Osteocyte (in vitro differentiated cells): ENCODE measurements around the gene FAM78B. TPM values are rescaled to one million over a fixed set of nuclear protein-coding genes. Genes with fewer than 3 reads are reported as not detected.

Experiments
- DNase-seq: peaks from one replicate; pipeline ENCODE4 v3.0.0; 2021; ENCODE audit warnings: mixed read lengths; ENCODE audit not compliant: unreplicated experiment; ENCODE audit errors: extremely low spot score
- H3K27ac Mint-ChIP-seq: one replicate; pipeline ENCODE4 v1.8.0; 2021; ENCODE audit warnings: mild to moderate bottlenecking, mixed read lengths; ENCODE audit not compliant: unreplicated experiment
- H3K27me3 Mint-ChIP-seq: one replicate; pipeline ENCODE4 v1.8.0; 2021; ENCODE audit warnings: mixed read lengths; ENCODE audit not compliant: unreplicated experiment
- H3K36me3 Mint-ChIP-seq: one replicate; pipeline ENCODE4 v1.8.0; 2021; ENCODE audit warnings: mixed read lengths; ENCODE audit not compliant: unreplicated experiment
- H3K4me1 Mint-ChIP-seq: one replicate; pipeline ENCODE4 v1.8.0; 2021; ENCODE audit warnings: mixed read lengths; ENCODE audit not compliant: unreplicated experiment
- H3K4me3 Mint-ChIP-seq: one replicate; pipeline ENCODE4 v1.8.0; 2021; ENCODE audit warnings: mild to moderate bottlenecking, moderate library complexity, mixed read lengths; ENCODE audit not compliant: unreplicated experiment
- H3K9me3 Mint-ChIP-seq: one replicate; pipeline ENCODE4 v1.8.0; 2021; ENCODE audit warnings: mixed read lengths; ENCODE audit not compliant: unreplicated experiment
- long read RNA-seq: library from polyadenylated mRNA; unstranded; transcript quantifications from one replicate; pipeline ENCODE4 v2.0.0, GENCODE V29; 2021
- total RNA-seq: library from RNA; stranded (reverse); gene quantifications from 2 replicates; pipeline ENCODE4 v1.2.1, GENCODE V29; 2021
- TF ChIP-seq, protein P1 (sequence below): fragments of 200-600 bp; sonication (generic); IDR thresholded peaks from 2 replicates; pipeline ENCODE4 v1.5.0; 2021; ENCODE audit warnings: antibody characterized with exemption, mild to moderate bottlenecking, moderate library complexity

FAM78B gene
- 0.16 and 0.51 TPM in 2 replicates for total RNA-seq
- long read RNA-seq: 0 reads

DNA sequence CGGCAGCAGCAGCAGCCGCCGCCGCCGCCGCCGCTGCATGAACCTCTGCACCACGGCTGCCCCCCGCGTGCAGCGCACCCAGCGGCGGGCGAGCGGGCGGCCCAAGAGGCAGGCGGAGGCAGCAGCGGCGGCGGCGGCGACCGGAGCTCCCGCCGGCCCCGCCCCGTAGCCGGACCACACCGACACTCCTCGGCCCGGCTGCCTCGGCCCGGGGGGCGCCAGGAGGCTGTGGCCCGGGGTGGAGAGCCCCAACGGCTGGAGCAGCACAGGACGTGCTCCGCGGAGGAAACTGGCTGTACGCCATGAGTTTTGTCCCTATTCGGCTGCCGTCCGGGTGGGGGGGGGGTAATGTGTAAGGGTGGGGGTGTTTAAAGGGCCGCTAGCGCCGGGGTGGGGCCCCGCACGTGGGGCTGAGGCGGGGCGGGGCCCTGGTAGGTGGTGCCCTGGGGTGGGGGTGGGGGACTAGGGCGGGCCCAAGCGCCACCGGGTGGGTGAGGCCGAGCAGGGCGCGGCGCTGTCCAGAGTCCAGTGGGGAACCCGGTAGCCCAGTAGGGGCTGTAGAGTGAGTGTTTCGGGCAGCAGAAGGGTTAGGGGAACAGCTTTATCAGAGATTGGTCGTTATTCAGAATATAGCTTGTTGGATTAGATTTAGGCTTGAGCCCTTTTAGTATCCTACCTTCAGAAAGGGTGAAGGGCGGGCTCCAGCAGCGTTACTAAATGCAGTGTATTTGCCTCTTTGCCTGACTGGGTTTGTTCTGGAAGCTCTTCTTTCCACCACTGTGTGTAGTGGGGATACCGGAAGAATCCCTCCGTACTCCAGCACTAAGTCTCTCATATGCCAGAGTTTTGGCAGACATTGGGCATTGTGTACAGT lies at the start of gene FAM78B:
Gene FAM78B, minus strand, starts transcription at position 304 of the 874 bp plus-strand sequence. CDS start 753 bp downstream, outside the sequence.
- Mint-ChIP-seq H3K27ac (no peak within 1 kb of the TSS), H3K36me3 (no peaks in the 10 kb centered on the region), H3K9me3 (no peaks in the 10 kb centered on the region), H3K27me3 (peaks cover 51% of the 10 kb centered on the region), H3K4me1 (peaks cover 12% of the 10 kb centered on the region), H3K4me3 (peak within 1 kb of the TSS; percentile 68)
- DNase-seq: no peak
- TF ChIP-seq, protein P1, sequence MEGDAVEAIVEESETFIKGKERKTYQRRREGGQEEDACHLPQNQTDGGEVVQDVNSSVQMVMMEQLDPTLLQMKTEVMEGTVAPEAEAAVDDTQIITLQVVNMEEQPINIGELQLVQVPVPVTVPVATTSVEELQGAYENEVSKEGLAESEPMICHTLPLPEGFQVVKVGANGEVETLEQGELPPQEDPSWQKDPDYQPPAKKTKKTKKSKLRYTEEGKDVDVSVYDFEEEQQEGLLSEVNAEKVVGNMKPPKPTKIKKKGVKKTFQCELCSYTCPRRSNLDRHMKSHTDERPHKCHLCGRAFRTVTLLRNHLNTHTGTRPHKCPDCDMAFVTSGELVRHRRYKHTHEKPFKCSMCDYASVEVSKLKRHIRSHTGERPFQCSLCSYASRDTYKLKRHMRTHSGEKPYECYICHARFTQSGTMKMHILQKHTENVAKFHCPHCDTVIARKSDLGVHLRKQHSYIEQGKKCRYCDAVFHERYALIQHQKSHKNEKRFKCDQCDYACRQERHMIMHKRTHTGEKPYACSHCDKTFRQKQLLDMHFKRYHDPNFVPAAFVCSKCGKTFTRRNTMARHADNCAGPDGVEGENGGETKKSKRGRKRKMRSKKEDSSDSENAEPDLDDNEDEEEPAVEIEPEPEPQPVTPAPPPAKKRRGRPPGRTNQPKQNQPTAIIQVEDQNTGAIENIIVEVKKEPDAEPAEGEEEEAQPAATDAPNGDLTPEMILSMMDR: peak; percentile 7

DNA sequence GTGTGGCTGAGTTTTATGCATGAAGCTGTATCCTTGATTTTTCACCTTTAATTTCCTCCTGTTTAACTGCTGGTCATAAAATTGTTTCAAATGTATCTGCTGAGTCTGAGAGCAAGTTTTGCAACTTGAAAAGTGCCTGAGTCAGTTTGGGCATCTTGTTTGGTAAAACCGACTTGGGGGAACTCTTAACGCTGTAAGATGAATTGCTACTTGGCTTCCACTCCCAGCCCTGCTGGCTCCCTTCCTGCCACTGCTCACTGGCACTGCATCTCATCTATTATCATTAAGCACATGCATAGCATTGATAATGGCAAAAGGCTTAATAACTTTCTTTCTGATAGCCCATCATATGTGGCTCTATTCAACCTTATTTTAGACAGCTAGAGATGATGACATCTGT lies 35.7 kb upstream of the FAM78B start:
- DNase-seq: no peak
- Mint-ChIP-seq H3K4me3 (no peak overlapping the region), H3K27ac (no peak overlapping the region), H3K36me3 (no peaks in the 10 kb centered on the region), H3K27me3 (no peaks in the 10 kb centered on the region), H3K9me3 (no peaks in the 10 kb centered on the region), H3K4me1 (no peaks in the 10 kb centered on the region)
- TF ChIP-seq, protein P1: no peak

DNA sequence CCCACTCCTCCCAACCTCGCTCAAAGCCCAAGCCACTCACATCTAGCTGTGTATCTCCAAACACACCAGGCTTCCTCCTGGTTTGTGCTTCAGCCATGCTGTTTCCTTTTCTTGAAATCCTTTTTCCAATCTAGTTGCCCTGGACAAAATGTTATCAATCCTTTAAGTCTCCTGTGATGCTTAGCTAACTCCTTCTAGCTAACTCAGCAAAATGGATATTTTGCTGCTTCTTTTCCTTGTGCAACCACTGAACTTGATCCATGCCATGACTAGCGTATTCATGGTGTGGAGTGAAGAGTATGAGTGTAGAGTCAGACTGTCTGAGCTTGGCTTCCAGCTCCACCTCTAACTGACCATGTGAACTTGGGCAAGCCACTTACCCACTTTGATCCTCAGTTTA lies 33.9 kb upstream of the FAM78B start:
- Mint-ChIP-seq H3K4me1 (no peaks in the 10 kb centered on the region), H3K36me3 (no peaks in the 10 kb centered on the region), H3K9me3 (no peaks in the 10 kb centered on the region), H3K27me3 (no peaks in the 10 kb centered on the region), H3K27ac (no peak overlapping the region), H3K4me3 (no peak overlapping the region)
- DNase-seq: no peak
- TF ChIP-seq, protein P1: no peak

DNA sequence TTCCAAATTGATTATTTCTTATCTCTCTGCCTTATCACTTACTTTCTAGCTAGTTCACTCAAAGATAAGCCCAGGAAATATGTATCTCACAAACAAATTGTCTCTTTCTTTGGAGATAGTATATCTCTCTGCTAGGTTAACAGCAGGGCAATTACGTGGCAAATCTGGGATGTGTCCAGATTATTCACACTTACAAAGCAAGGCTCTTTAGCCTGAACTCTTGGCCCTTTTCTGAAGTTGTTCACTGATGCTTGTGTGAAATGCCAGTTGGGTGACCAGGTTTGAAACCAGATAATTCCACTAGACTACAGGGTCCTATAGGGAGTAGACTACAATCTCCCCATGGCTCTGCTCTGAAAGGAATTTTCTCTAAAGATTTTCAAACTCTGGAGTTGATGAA lies 30.8 kb upstream of the FAM78B start:
- Mint-ChIP-seq H3K9me3 (no peaks in the 10 kb centered on the region), H3K36me3 (no peaks in the 10 kb centered on the region), H3K27ac (no peak overlapping the region), H3K27me3 (no peaks in the 10 kb centered on the region), H3K4me1 (no peaks in the 10 kb centered on the region), H3K4me3 (no peak overlapping the region)
- TF ChIP-seq, protein P1: no peak
- DNase-seq: no peak

DNA sequence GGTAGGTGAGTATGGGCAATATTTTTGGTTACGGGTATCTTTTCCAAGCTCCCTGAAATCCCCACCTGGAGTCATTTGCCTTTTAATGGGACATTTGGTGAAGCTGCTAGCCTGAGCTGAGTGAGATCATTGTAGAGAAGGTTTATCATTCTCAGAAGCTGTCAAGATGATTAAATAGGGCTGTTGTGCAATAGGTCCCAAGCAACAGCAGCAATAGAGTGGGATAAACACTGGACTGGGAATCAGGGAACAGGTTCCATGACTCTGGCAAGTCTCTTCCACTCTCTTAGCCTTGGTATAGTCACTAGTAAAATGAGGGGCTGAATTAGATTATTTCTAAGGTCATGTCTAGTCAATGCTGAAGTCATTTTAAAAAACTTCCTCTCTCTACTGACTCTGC lies 30.3 kb upstream of the FAM78B start:
- H3K9me3 Mint-ChIP-seq: no peaks in the 10 kb centered on the region
- no peaks in the 10 kb centered on the region for H3K27me3 Mint-ChIP-seq
- TF ChIP-seq, protein P1: no peak
- no peak for DNase-seq
- no peak overlapping the region for H3K27ac Mint-ChIP-seq
- no peaks in the 10 kb centered on the region for H3K4me1 Mint-ChIP-seq
- H3K36me3 Mint-ChIP-seq: no peaks in the 10 kb centered on the region
- no peak overlapping the region for H3K4me3 Mint-ChIP-seq
